IMR-90 (cell line): Measurements from ENCODE around the gene ELP2. TPM values are rescaled to one million over a fixed set of nuclear protein-coding genes. Genes with fewer than 3 reads are reported as not detected.

Source experiments
- ATAC-seq: fragments of 200-7000 bp; cut with Tn5 transposase; 2 replicates; pipeline ENCODE4 v1.9.1; 2020; ENCODE audit warnings: low read depth, mild to moderate bottlenecking, moderate library complexity
- BruUV-seq: library from RNA; stranded (reverse); fragments of 400-500 nt; replicated peaks from 2 replicates; lab custom pipeline; 2021; lab: Mats Ljungman, UMichigan
- CTCF ChIA-PET: fragments of 300-600 bp; formaldehyde crosslinking; extraction: SDS; loops from one replicate; lab custom pipeline; 2021; ENCODE audit warnings: antibody characterized with exemption; lab: Yijun Ruan, JAX
- POLR2A ChIA-PET: fragments of 300-600 bp; sonication (Branson Sonifier 250); formaldehyde crosslinking; loops from one replicate; lab custom pipeline; 2022; ENCODE audit warnings: antibody characterized with exemption; ENCODE audit not compliant: unreplicated experiment; lab: Charles Lee
- DNase-seq: peaks from one replicate; pipeline ENCODE4 v3.0.0; 2013
- H2AFZ ChIP-seq: replicated peaks from 2 replicates; pipeline ENCODE3; 2013; ENCODE audit warnings: low read length, mild to moderate bottlenecking; ENCODE audit not compliant: poor library complexity
- H2AK5ac ChIP-seq: 2 replicates; pipeline ENCODE4 v1.6.1; 2013; ENCODE audit warnings: low read depth, low read length, inconsistent platforms
- H2AK9ac ChIP-seq: replicated peaks from 2 replicates; pipeline ENCODE3; 2013; ENCODE audit warnings: mild to moderate bottlenecking, low read depth, low read length, moderate library complexity; ENCODE audit not compliant: poor library complexity
- H2BK120ac ChIP-seq: 2 replicates; pipeline ENCODE4 v1.6.1; 2013; ENCODE audit warnings: low read depth, low read length, inconsistent platforms
- H2BK15ac ChIP-seq: 3 replicates; pipeline ENCODE4 v1.6.1; 2013; ENCODE audit warnings: low read depth, low read length, inconsistent platforms
- H2BK20ac ChIP-seq: 2 replicates; pipeline ENCODE4 v1.6.1; 2013; ENCODE audit warnings: low read depth, mild to moderate bottlenecking, inconsistent platforms, low read length, moderate library complexity
- H2BK5ac ChIP-seq: 2 replicates; pipeline ENCODE4 v1.6.1; 2013; ENCODE audit warnings: mild to moderate bottlenecking, low read depth, low read length, inconsistent platforms; ENCODE audit not compliant: poor library complexity, severe bottlenecking
- H3K14ac ChIP-seq: replicated peaks from 2 replicates; pipeline ENCODE4 v1.6.1; 2013; ENCODE audit warnings: low read depth, low read length, inconsistent platforms
- H3K18ac ChIP-seq: 2 replicates; pipeline ENCODE4 v1.6.1; 2013; ENCODE audit warnings: low read depth, low read length, control low read depth
- H3K23ac ChIP-seq: 2 replicates; pipeline ENCODE4 v1.6.1; 2013; ENCODE audit warnings: low read depth, low read length, inconsistent platforms
- H3K27ac ChIP-seq: 2 replicates; pipeline ENCODE4 v1.5.1; 2013; ENCODE audit warnings: mild to moderate bottlenecking, control low read depth, low read length; ENCODE audit not compliant: insufficient read depth
- H3K27me3 ChIP-seq: 2 replicates; pipeline ENCODE4 v1.6.1; 2013; ENCODE audit warnings: low read length; ENCODE audit not compliant: control insufficient read depth, insufficient read depth
- H3K36me3 ChIP-seq: 2 replicates; pipeline ENCODE4 v1.6.1; 2013; ENCODE audit warnings: low read length, mixed read lengths; ENCODE audit not compliant: control insufficient read depth, insufficient read depth
- H3K4ac ChIP-seq: 2 replicates; pipeline ENCODE4 v1.6.1; 2013; ENCODE audit warnings: low read depth, low read length, inconsistent platforms
- H3K4me1 ChIP-seq: 2 replicates; pipeline ENCODE4 v1.6.1; 2013; ENCODE audit warnings: low read length, mixed read lengths; ENCODE audit not compliant: control insufficient read depth, insufficient read depth
- H3K4me2 ChIP-seq: 2 replicates; pipeline ENCODE4 v1.6.1; 2013; ENCODE audit warnings: low read depth, mild to moderate bottlenecking, control low read depth, low read length, moderate library complexity
- H3K4me3 ChIP-seq: 2 replicates; pipeline ENCODE4 v1.5.1; 2013; ENCODE audit warnings: low read depth, mild to moderate bottlenecking, control low read depth, low read length, moderate library complexity; ENCODE audit not compliant: insufficient read depth
- H3K56ac ChIP-seq: 2 replicates; pipeline ENCODE4 v1.6.1; 2013; ENCODE audit warnings: low read length, inconsistent platforms; ENCODE audit not compliant: insufficient read depth; ENCODE audit errors: extremely low read depth
- H3K79me1 ChIP-seq, 2 experiments: 2 replicates each; pipeline ENCODE4 v1.6.1; 2013; ENCODE audit warnings: low read length in 2 of 2, inconsistent platforms in 1 of 2, low read depth in 1 of 2
- H3K9ac ChIP-seq: 2 replicates; pipeline ENCODE4 v1.6.1; 2013; ENCODE audit warnings: low read depth, low read length, control low read depth
- H3K9me1 ChIP-seq: 2 replicates; pipeline ENCODE4 v1.6.1; 2013; ENCODE audit warnings: low read length, inconsistent platforms; ENCODE audit not compliant: insufficient read depth
- H3K9me3 ChIP-seq: 2 replicates; pipeline ENCODE4 v1.6.1; 2013; ENCODE audit warnings: low read length; ENCODE audit not compliant: control insufficient read depth, insufficient read depth
- H4K20me1 ChIP-seq: 2 replicates; pipeline ENCODE4 v1.6.1; 2013; ENCODE audit warnings: low read length, inconsistent platforms; ENCODE audit not compliant: insufficient read depth
- H4K5ac ChIP-seq: 2 replicates; pipeline ENCODE4 v1.6.1; 2013; ENCODE audit warnings: mild to moderate bottlenecking, low read depth, low read length, control low read depth
- H4K8ac ChIP-seq, 2 experiments: 2 replicates each; pipeline ENCODE4 v1.6.1; 2013; ENCODE audit warnings: low read depth in 2 of 2, low read length in 2 of 2, control low read depth in 1 of 2, inconsistent platforms in 1 of 2
- H4K91ac ChIP-seq: 2 replicates; pipeline ENCODE4 v1.6.1; 2013; ENCODE audit warnings: low read depth, low read length, inconsistent platforms; ENCODE audit not compliant: insufficient read depth
- BHLHE40 ChIP-seq: fragments of 150-350 bp; IDR thresholded peaks from 2 replicates; pipeline ENCODE4 v1.6.1; 2016; ENCODE audit warnings: mild to moderate bottlenecking, low read depth, low read length
- CEBPB ChIP-seq: IDR thresholded peaks from 2 replicates; pipeline ENCODE4 v1.6.1; 2012; ENCODE audit warnings: low read depth, low read length, improper control_type of control experiment
- CHD1 ChIP-seq: IDR thresholded peaks from 2 replicates; pipeline ENCODE4 v1.6.1; 2012; ENCODE audit warnings: low read depth, low read length, improper control_type of control experiment
- CTCF ChIP-seq: conservative IDR thresholded peaks from 2 replicates; pipeline ENCODE4 v1.5.1; 2012; ENCODE audit warnings: mild to moderate bottlenecking, low read depth, low read length, improper control_type of control experiment
- ELK1 ChIP-seq: fragments of 150-350 bp; IDR thresholded peaks from 2 replicates; pipeline ENCODE4 v1.6.1; 2016; ENCODE audit warnings: low read depth, mild to moderate bottlenecking, low read length, moderate library complexity, borderline replicate concordance
- MAFK ChIP-seq: IDR thresholded peaks from 2 replicates; pipeline ENCODE4 v1.6.1; 2012; ENCODE audit warnings: low read depth, low read length, improper control_type of control experiment
- MAZ ChIP-seq: IDR thresholded peaks from 2 replicates; pipeline ENCODE4 v1.6.1; 2012; ENCODE audit warnings: low read depth, mild to moderate bottlenecking, low read length, improper control_type of control experiment, moderate library complexity, borderline replicate concordance
- MXI1 ChIP-seq: IDR thresholded peaks from 2 replicates; pipeline ENCODE4 v1.6.1; 2012; ENCODE audit warnings: low read depth, mild to moderate bottlenecking, low read length, moderate library complexity, borderline replicate concordance
- NFE2L2 ChIP-seq: fragments of 150-350 bp; IDR thresholded peaks from 2 replicates; pipeline ENCODE4 v1.6.1; 2016; ENCODE audit warnings: low read depth, mild to moderate bottlenecking, low read length
- POLR2A ChIP-seq: IDR thresholded peaks from 2 replicates; pipeline ENCODE4 v1.6.1; 2012; ENCODE audit warnings: mild to moderate bottlenecking, low read depth, low read length
- RAD21 ChIP-seq: IDR thresholded peaks from 2 replicates; pipeline ENCODE4 v1.6.1; 2012; ENCODE audit warnings: low read length, improper control_type of control experiment
- RFX5 ChIP-seq: IDR thresholded peaks from 2 replicates; pipeline ENCODE4 v1.8.0; 2012; ENCODE audit warnings: low read depth, mild to moderate bottlenecking, low read length, moderate library complexity
- SMC3 ChIP-seq: fragments of 150-350 bp; IDR thresholded peaks from 2 replicates; pipeline ENCODE4 v1.6.1; 2016; ENCODE audit warnings: low read depth, mild to moderate bottlenecking, antibody characterized with exemption, low read length, moderate library complexity
- USF2 ChIP-seq: fragments of 150-350 bp; IDR thresholded peaks from 2 replicates; pipeline ENCODE4 v1.6.1; 2017; ENCODE audit warnings: mild to moderate bottlenecking, antibody characterized with exemption, low read length, low read depth
- WGBS, 2 experiments: methylation state at CpG; one replicate each; pipeline versions ENCODE4 v1.1.5 to v1.1.7; 2013; ENCODE audit warnings: missing lambda C conversion rate in 2 of 2; ENCODE audit not compliant: insufficient read length in 1 of 2; ENCODE audit errors: extremely low coverage in 2 of 2; 5-methylcytosine and 5-hydroxymethylcytosine counted together
- dilution Hi-C: fragments of 300-500 bp; cut with HindIII; formaldehyde crosslinking; loops from one replicate; pipeline ENCODE4 v1.14.3; 2018; ENCODE audit warnings: low sequenced_read_pairs; ENCODE audit not compliant: unreplicated experiment
- in situ Hi-C: fragments of 300-500 bp; cut with MboI; formaldehyde crosslinking; loops from 3 replicates; pipeline ENCODE4 v1.14.3; 2019; ENCODE audit warnings: low sequenced_read_pairs, inconsistent platforms, mixed read lengths
- intact Hi-C: fragments of 100-400 bp; cut with micrococcal nuclease; formaldehyde crosslinking; loops from 2 replicates; pipeline ENCODE4 v1.10.0; 2022
- polyA plus RNA-seq, 3 experiments: library from polyadenylated mRNA; depleted of rRNA; stranded (reverse); fragments of >200 nt; gene quantifications; 2 replicates each; pipeline ENCODE4 v1.2.3, GENCODE V29; 2012; ENCODE audit warnings: low replicate concordance in 1 of 3
- total RNA-seq: library from RNA; depleted of rRNA; stranded (reverse); fragments of >200 nt; gene quantifications from 2 replicates; pipeline ENCODE4 v1.2.3, GENCODE V29; 2012

The ELP2 gene
- total and polyA plus RNA-seq, 2 of the 4 experiments (the other 2 are of a cell fraction) = 48.1 to 161 TPM

- no peak overlapping the region for H4K5ac ChIP-seq
Observed at GRCh38 chr18:36114251-36114650, 15.4 kb upstream of the ELP2 start.

More at GRCh38 chr18:36114251-36114650, 15.4 kb upstream of the ELP2 start:
- dilution Hi-C loops = no loop called here
- H4K91ac ChIP-seq = no peak overlapping the region
- no TSS peak for BruUV-seq
- H3K4me1 ChIP-seq = no peaks in the 10 kb centered on the region
- H2AFZ ChIP-seq = no peak overlapping the region
- no peak overlapping the region for H3K4ac ChIP-seq
- peaks cover 6 to 15% of the 10 kb centered on the region in 2 experiments; a peak in 3 of 4 replicates for H3K79me1 ChIP-seq
- H2BK120ac ChIP-seq = no peak overlapping the region
- H2AK5ac ChIP-seq = no peak overlapping the region
- DNase-seq (no peak), ATAC-seq (no peak)
- H3K27ac ChIP-seq = no peak overlapping the region
- no peak overlapping the region for H3K23ac ChIP-seq
- POLR2A ChIA-PET = no interaction called here
- H2BK20ac ChIP-seq = no peak overlapping the region
- H3K9me3 ChIP-seq = no peaks in the 10 kb centered on the region
- H3K18ac ChIP-seq = no peak overlapping the region
- peaks cover 46% of the 10 kb centered on the region for H3K36me3 ChIP-seq
- no peak overlapping the region for H2BK5ac ChIP-seq
- no peak overlapping the region for H3K56ac ChIP-seq
- no CpG with 5 or more reads among the region's 4 CpGs for WGBS, 2 experiments
- H2AK9ac ChIP-seq = no peak overlapping the region
- H4K20me1 ChIP-seq = peaks cover 4% of the 10 kb centered on the region; the same call in 1 of the 2 replicates
- H3K4me3 ChIP-seq = no peak overlapping the region
- H3K14ac ChIP-seq = no peak overlapping the region
- H3K9ac ChIP-seq = no peak overlapping the region
- CTCF ChIA-PET = interaction anchor here (1.1 kb wide), 1 partner anchor 18 kb away, joined by 3 read pairs; no protein-coding TSS in a partner anchor
- no peaks in the 10 kb centered on the region for H3K9me1 ChIP-seq
- H3K27me3 ChIP-seq = no peaks in the 10 kb centered on the region
- intact Hi-C loops = no loop called here
- H3K4me2 ChIP-seq = no peak overlapping the region
- TF ChIP-seq MAZ = no peak
- TF ChIP-seq ELK1 = no peak
- no peak for TF ChIP-seq RFX5
- no peak for TF ChIP-seq POLR2A
- TF ChIP-seq NFE2L2 = no peak
- TF ChIP-seq CTCF = no peak
- TF ChIP-seq MAFK = no peak
- TF ChIP-seq CEBPB = no peak
- no peak for TF ChIP-seq RAD21
- TF ChIP-seq SMC3 = no peak
- no peak for TF ChIP-seq BHLHE40
- TF ChIP-seq USF2 = no peak
- TF ChIP-seq CHD1 = no peak
- TF ChIP-seq MXI1 = no peak
- no peak overlapping the region for H2BK15ac ChIP-seq
- H4K8ac ChIP-seq = no peak overlapping the region
- in situ Hi-C loops = no loop called here
